OCI-LY1 (cell line): ENCODE results near the gene CCDC81.

Source experiments
- EZH2 ChIP-seq: fragments of 200-600 bp; sonication (generic), shearing (Covaris generic); IDR thresholded peaks from 2 replicates; pipeline ENCODE4 v1.8.0; 2017; ENCODE audit warnings: borderline replicate concordance, mixed run types, mild to moderate bottlenecking, antibody characterized with exemption, low read length, moderate library complexity, mixed read lengths
- TF ChIP-seq, protein P1 (sequence below): fragments of 200-600 bp; sonication (generic), shearing (Covaris generic); IDR thresholded peaks from 2 replicates; pipeline ENCODE4 v1.5.1; 2017; ENCODE audit warnings: mild to moderate bottlenecking, antibody characterized with exemption, low read length, moderate library complexity, mixed read lengths

DNA sequence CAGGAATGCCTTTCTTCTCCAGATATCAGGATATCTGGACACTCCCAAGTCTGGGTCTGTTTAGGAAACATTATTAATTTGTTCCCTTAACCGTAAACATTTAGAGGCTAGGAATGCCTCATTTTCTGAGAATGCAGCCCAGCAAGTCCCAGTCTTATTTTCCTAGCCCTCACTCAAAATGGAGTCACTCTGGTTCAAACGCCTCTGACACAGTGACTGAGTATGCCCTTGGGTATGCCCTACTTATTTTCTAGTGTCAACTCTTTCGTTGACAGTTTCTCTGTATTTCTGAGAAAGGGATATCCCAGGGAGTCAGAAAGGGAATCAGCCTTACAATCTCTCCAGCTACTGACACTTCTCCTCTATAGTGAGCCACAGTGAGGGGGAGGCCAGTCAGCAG, 16.0 kb upstream of the CCDC81 start:
- TF ChIP-seq EZH2: no peak
- TF ChIP-seq, protein P1, sequence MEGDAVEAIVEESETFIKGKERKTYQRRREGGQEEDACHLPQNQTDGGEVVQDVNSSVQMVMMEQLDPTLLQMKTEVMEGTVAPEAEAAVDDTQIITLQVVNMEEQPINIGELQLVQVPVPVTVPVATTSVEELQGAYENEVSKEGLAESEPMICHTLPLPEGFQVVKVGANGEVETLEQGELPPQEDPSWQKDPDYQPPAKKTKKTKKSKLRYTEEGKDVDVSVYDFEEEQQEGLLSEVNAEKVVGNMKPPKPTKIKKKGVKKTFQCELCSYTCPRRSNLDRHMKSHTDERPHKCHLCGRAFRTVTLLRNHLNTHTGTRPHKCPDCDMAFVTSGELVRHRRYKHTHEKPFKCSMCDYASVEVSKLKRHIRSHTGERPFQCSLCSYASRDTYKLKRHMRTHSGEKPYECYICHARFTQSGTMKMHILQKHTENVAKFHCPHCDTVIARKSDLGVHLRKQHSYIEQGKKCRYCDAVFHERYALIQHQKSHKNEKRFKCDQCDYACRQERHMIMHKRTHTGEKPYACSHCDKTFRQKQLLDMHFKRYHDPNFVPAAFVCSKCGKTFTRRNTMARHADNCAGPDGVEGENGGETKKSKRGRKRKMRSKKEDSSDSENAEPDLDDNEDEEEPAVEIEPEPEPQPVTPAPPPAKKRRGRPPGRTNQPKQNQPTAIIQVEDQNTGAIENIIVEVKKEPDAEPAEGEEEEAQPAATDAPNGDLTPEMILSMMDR: no peak
